WTC11 (cell line): ENCODE data around the gene ERBB4. TPM values are rescaled to one million over a fixed set of nuclear protein-coding genes. Genes with fewer than 3 reads are reported as not detected.

Source experiments
- ATAC-seq: fragments of 200-7000 bp; cut with Tn5 transposase; 2 replicates; pipeline ENCODE4 v1.10.0; 2021; ENCODE audit warnings: mild to moderate bottlenecking, moderate library complexity
- CTCF ChIA-PET: fragments of 300-600 bp; sonication (Branson Sonifier 250); formaldehyde crosslinking; loops from one replicate; lab custom pipeline; 2021; ENCODE audit warnings: antibody characterized with exemption; lab: Charles Lee
- POLR2A ChIA-PET: fragments of 350-600 bp; sonication (Branson Sonifier 250); formaldehyde crosslinking; loops from one replicate; lab custom pipeline; 2021; ENCODE audit warnings: antibody characterized with exemption; lab: Charles Lee
- DNase-seq: peaks from one replicate; pipeline ENCODE4 v3.0.0; 2021; ENCODE audit warnings: low spot score
- H3K27ac Mint-ChIP-seq: 2 replicates; pipeline ENCODE4 v1.8.0; 2021; ENCODE audit warnings: mixed read lengths
- H3K27me3 Mint-ChIP-seq: 2 replicates; pipeline ENCODE4 v1.8.0; 2021; ENCODE audit warnings: low read depth, mild to moderate bottlenecking, moderate library complexity, mixed read lengths
- H3K36me3 Mint-ChIP-seq: 2 replicates; pipeline ENCODE4 v1.8.0; 2021; ENCODE audit warnings: mixed read lengths
- H3K4me1 Mint-ChIP-seq: 2 replicates; pipeline ENCODE4 v1.8.0; 2022; ENCODE audit warnings: mixed read lengths
- H3K4me3 Mint-ChIP-seq: 2 replicates; pipeline ENCODE4 v1.8.0; 2021; ENCODE audit warnings: mild to moderate bottlenecking, moderate library complexity, mixed read lengths
- H3K9me3 Mint-ChIP-seq: 2 replicates; pipeline ENCODE4 v1.8.0; 2021; ENCODE audit warnings: mixed read lengths
- GTF2I ChIP-seq: fragments of 250-450 bp; sonication (Bioruptor Pico); conservative IDR thresholded peaks from 2 replicates; pipeline ENCODE4 v1.4.0; 2021; ENCODE audit warnings: mild to moderate bottlenecking
- JUN ChIP-seq: sonication (generic); formaldehyde crosslinking; IDR thresholded peaks from 2 replicates; pipeline ENCODE4 v1.8.0; 2023; ENCODE audit warnings: mild to moderate bottlenecking, missing genetic modification reagents
- NR1H2 ChIP-seq: sonication (generic); formaldehyde crosslinking; IDR thresholded peaks from 2 replicates; pipeline ENCODE4 v1.9.0; 2021; ENCODE audit warnings: mild to moderate bottlenecking, moderate library complexity, missing genetic modification reagents
- NR2C2 ChIP-seq: sonication (generic); formaldehyde crosslinking; IDR thresholded peaks from 2 replicates; pipeline ENCODE4 v1.8.0; 2022; ENCODE audit warnings: mild to moderate bottlenecking, missing genetic modification reagents
- NR3C1 ChIP-seq: sonication (generic); formaldehyde crosslinking; conservative IDR thresholded peaks from 2 replicates; pipeline ENCODE4 v1.8.1; 2023; ENCODE audit warnings: low read depth, mild to moderate bottlenecking, missing genetic modification reagents
- SMAD3 ChIP-seq: sonication (generic); formaldehyde crosslinking; IDR thresholded peaks from 2 replicates; pipeline ENCODE4 v1.8.0; 2022; ENCODE audit warnings: missing genetic modification reagents, mild to moderate bottlenecking, borderline replicate concordance
- SOX15 ChIP-seq: fragments of 250-450 bp; sonication (Bioruptor Pico); IDR thresholded peaks from 2 replicates; pipeline ENCODE4 v1.9.0; 2021; ENCODE audit warnings: mild to moderate bottlenecking
- SP1 ChIP-seq: sonication (generic); formaldehyde crosslinking; conservative IDR thresholded peaks from 2 replicates; pipeline ENCODE4 v1.8.1; 2022; ENCODE audit warnings: missing genetic modification reagents
- TCF7 ChIP-seq: sonication (generic); formaldehyde crosslinking; IDR thresholded peaks from 2 replicates; pipeline ENCODE4 v1.8.0; 2022; ENCODE audit warnings: mild to moderate bottlenecking, low read depth, missing genetic modification reagents, moderate library complexity
- TEAD1 ChIP-seq: sonication (generic); formaldehyde crosslinking; IDR thresholded peaks from 2 replicates; pipeline ENCODE4 v1.8.0; 2022; ENCODE audit warnings: mild to moderate bottlenecking, missing genetic modification reagents
- ZNF121 ChIP-seq: sonication (generic); formaldehyde crosslinking; IDR thresholded peaks from 2 replicates; pipeline ENCODE4 v1.8.0; 2023; ENCODE audit warnings: missing genetic modification reagents
- ZNF232 ChIP-seq: sonication (generic); formaldehyde crosslinking; IDR thresholded peaks from 2 replicates; pipeline ENCODE4 v1.8.0; 2022; ENCODE audit warnings: mild to moderate bottlenecking, missing genetic modification reagents
- ZNF317 ChIP-seq: sonication (generic); formaldehyde crosslinking; IDR thresholded peaks from 2 replicates; pipeline ENCODE4 v1.8.1; 2023; ENCODE audit warnings: low read depth, mild to moderate bottlenecking, moderate library complexity, missing genetic modification reagents, borderline replicate concordance
- total RNA-seq: library from RNA; stranded (reverse); gene quantifications from 3 replicates; pipeline ENCODE4 v1.2.3, GENCODE V29; 2021
- TF ChIP-seq, protein P1 (sequence below): sonication (generic); formaldehyde crosslinking; IDR thresholded peaks from 2 replicates; pipeline ENCODE4 v1.8.0; 2023; ENCODE audit warnings: missing genetic modification reagents, mild to moderate bottlenecking, borderline replicate concordance
- TF ChIP-seq, protein P2 (sequence below): sonication (generic); formaldehyde crosslinking; IDR thresholded peaks from 2 replicates; pipeline ENCODE4 v1.8.1; 2022; ENCODE audit warnings: mild to moderate bottlenecking, missing genetic modification reagents, moderate library complexity, borderline replicate concordance
- TF ChIP-seq, protein P3 (sequence below): fragments of 250-450 bp; sonication (Bioruptor Pico); IDR thresholded peaks from 2 replicates; pipeline ENCODE4 v1.9.0; 2021; ENCODE audit warnings: mild to moderate bottlenecking
- TF ChIP-seq, protein P4 (sequence below): sonication (generic); formaldehyde crosslinking; IDR thresholded peaks from 2 replicates; pipeline ENCODE4 v1.8.0; 2023; ENCODE audit warnings: mild to moderate bottlenecking, missing genetic modification reagents

The ERBB4 gene
- total RNA-seq, 1 experiment from 2014 or later: 1.6 TPM

DNA sequence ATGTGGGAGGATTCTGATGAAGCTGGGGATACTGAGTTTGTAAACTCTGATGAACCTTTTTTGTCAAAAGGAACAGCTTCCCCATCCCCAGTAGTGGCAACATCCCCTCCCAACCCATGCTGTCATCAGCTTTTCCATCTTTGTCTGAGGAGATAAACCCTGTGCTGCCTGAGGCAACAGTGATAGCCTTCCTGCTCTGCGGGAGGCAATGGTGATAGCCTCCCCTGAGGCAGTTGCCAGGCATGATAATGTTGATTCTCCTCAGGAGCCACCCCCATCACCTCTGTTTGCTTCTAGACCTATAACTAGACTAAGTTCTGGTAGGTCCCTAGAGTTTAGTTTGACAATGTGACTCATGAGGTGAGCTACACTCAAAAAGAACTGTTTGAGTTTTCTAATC is 97.5 kb downstream of the ERBB4 start (continued):
- TF ChIP-seq, protein P1, sequence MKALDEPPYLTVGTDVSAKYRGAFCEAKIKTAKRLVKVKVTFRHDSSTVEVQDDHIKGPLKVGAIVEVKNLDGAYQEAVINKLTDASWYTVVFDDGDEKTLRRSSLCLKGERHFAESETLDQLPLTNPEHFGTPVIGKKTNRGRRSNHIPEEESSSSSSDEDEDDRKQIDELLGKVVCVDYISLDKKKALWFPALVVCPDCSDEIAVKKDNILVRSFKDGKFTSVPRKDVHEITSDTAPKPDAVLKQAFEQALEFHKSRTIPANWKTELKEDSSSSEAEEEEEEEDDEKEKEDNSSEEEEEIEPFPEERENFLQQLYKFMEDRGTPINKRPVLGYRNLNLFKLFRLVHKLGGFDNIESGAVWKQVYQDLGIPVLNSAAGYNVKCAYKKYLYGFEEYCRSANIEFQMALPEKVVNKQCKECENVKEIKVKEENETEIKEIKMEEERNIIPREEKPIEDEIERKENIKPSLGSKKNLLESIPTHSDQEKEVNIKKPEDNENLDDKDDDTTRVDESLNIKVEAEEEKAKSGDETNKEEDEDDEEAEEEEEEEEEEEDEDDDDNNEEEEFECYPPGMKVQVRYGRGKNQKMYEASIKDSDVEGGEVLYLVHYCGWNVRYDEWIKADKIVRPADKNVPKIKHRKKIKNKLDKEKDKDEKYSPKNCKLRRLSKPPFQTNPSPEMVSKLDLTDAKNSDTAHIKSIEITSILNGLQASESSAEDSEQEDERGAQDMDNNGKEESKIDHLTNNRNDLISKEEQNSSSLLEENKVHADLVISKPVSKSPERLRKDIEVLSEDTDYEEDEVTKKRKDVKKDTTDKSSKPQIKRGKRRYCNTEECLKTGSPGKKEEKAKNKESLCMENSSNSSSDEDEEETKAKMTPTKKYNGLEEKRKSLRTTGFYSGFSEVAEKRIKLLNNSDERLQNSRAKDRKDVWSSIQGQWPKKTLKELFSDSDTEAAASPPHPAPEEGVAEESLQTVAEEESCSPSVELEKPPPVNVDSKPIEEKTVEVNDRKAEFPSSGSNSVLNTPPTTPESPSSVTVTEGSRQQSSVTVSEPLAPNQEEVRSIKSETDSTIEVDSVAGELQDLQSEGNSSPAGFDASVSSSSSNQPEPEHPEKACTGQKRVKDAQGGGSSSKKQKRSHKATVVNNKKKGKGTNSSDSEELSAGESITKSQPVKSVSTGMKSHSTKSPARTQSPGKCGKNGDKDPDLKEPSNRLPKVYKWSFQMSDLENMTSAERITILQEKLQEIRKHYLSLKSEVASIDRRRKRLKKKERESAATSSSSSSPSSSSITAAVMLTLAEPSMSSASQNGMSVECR (CRISPR knock-in tag): no peak

DNA sequence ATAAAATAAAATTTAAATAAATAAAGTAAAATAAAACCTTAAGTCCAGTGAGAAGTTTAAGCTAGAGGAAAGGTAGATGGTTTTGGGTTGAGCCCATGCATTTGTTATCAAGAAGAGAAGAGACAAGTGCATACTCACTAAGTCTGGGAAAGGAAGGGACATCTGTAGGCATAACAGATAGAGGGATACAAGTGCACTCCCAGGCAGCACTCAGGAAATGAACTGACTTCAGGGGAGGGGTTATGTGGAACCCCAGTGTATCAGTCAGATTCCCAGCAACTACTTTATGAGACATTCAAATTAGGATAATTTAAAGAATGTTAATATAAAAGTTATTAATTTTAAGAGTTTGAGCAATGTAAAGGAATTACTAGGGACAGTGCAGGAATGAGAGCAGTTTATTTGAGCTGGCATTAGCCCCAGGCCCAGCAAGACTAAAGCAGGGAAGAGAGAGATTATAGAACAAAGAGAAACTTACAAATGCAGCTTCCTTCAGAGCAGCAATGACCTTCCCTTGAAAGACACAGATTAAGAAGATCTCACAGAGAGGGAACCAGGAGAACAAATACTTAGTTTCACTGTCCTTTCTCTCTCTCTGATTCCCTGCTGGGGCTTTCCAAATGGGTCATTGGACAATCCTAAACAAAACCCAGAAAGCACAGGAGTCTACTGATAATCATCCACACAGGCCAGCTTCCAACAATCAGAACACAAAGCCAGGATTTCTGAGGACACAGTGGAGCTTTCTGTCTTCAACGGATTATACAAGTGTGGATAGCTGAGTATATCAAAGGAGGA is 109.7 kb downstream of the ERBB4 start:
- TF ChIP-seq, protein P2, sequence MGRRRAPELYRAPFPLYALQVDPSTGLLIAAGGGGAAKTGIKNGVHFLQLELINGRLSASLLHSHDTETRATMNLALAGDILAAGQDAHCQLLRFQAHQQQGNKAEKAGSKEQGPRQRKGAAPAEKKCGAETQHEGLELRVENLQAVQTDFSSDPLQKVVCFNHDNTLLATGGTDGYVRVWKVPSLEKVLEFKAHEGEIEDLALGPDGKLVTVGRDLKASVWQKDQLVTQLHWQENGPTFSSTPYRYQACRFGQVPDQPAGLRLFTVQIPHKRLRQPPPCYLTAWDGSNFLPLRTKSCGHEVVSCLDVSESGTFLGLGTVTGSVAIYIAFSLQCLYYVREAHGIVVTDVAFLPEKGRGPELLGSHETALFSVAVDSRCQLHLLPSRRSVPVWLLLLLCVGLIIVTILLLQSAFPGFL: no peak
- TF ChIP-seq ZNF232 (CRISPR knock-in tag) (no peak), ZNF121 (CRISPR knock-in tag) (no peak)
- TF ChIP-seq, protein P1 (CRISPR knock-in tag): no peak
- TF ChIP-seq, protein P3, sequence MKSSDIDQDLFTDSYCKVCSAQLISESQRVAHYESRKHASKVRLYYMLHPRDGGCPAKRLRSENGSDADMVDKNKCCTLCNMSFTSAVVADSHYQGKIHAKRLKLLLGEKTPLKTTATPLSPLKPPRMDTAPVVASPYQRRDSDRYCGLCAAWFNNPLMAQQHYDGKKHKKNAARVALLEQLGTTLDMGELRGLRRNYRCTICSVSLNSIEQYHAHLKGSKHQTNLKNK: no peak
- DNase-seq (no peak), ATAC-seq (peak; percentile 92)
- POLR2A ChIA-PET: no interaction called here
- H3K9me3 Mint-ChIP-seq: peaks cover 8% of the 10 kb centered on the region
- peaks cover 40% of the 10 kb centered on the region for H3K4me1 Mint-ChIP-seq
- peaks cover 4% of the 10 kb centered on the region for H3K36me3 Mint-ChIP-seq
- CTCF ChIA-PET: interaction anchor here (1.7 kb wide), 1 partner anchor 91 kb away, joined by 5 read pairs; no protein-coding TSS in a partner anchor
- H3K27me3 Mint-ChIP-seq: no peaks in the 10 kb centered on the region
- H3K4me3 Mint-ChIP-seq: no peak overlapping the region
- H3K27ac Mint-ChIP-seq: peak overlapping the region; percentile 98

DNA sequence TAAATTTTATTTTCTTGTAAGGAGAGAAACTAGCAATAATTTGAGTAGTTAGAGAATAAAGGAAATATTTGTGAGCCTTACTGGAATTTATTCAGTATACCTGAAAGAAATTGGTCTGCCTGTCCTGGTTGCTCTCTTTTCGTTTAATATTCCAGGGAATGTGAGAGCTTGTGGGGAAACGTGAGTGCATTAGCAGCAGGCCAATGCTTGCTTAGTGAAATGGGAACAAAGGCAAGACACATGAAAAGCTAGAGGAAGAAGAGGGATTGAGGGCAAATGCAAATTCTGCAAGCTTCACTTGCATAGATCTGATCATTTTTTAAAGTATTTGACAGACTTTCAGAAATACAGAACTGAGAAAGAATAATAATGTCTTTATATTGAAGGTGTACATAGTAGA is 111.0 kb downstream of the ERBB4 start:
- H3K4me1 Mint-ChIP-seq: peaks cover 40% of the 10 kb centered on the region
- H3K4me3 Mint-ChIP-seq: peak overlapping the region; percentile 37; the same call in 1 of the 2 replicates
- no peak for DNase-seq
- peaks cover 8% of the 10 kb centered on the region for H3K9me3 Mint-ChIP-seq
- ATAC-seq: no peak
- H3K27me3 Mint-ChIP-seq: no peaks in the 10 kb centered on the region
- ChIA-PET CTCF (interaction anchor here (1.7 kb wide), 1 partner anchor 93 kb away, joined by 5 read pairs; no protein-coding TSS in a partner anchor), POLR2A (no interaction called here)
- H3K27ac Mint-ChIP-seq: peak overlapping the region; percentile 63
- H3K36me3 Mint-ChIP-seq: peaks cover 4% of the 10 kb centered on the region
- no peak for TF ChIP-seq GTF2I (CRISPR knock-in tag)
- no peak for TF ChIP-seq SOX15 (CRISPR knock-in tag)
- TF ChIP-seq NR1H2: no peak
- TF ChIP-seq TCF7: no peak
- no peak for TF ChIP-seq NR3C1
- TF ChIP-seq TEAD1 (CRISPR knock-in tag): no peak
- no peak for TF ChIP-seq SP1
- TF ChIP-seq ZNF317 (CRISPR knock-in tag): no peak
- TF ChIP-seq SMAD3 (CRISPR knock-in tag): no peak
- TF ChIP-seq, protein P4, sequence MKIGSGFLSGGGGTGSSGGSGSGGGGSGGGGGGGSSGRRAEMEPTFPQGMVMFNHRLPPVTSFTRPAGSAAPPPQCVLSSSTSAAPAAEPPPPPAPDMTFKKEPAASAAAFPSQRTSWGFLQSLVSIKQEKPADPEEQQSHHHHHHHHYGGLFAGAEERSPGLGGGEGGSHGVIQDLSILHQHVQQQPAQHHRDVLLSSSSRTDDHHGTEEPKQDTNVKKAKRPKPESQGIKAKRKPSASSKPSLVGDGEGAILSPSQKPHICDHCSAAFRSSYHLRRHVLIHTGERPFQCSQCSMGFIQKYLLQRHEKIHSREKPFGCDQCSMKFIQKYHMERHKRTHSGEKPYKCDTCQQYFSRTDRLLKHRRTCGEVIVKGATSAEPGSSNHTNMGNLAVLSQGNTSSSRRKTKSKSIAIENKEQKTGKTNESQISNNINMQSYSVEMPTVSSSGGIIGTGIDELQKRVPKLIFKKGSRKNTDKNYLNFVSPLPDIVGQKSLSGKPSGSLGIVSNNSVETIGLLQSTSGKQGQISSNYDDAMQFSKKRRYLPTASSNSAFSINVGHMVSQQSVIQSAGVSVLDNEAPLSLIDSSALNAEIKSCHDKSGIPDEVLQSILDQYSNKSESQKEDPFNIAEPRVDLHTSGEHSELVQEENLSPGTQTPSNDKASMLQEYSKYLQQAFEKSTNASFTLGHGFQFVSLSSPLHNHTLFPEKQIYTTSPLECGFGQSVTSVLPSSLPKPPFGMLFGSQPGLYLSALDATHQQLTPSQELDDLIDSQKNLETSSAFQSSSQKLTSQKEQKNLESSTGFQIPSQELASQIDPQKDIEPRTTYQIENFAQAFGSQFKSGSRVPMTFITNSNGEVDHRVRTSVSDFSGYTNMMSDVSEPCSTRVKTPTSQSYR: no peak
- TF ChIP-seq ZNF121 (CRISPR knock-in tag): no peak
- TF ChIP-seq JUN: no peak
- TF ChIP-seq NR2C2 (CRISPR knock-in tag): no peak
